Thyroid gland (tissue), 4 donors: ENCODE data around the gene OR1J4. TPM values are rescaled to one million over a fixed set of nuclear protein-coding genes. Genes with fewer than 3 reads are reported as not detected.

Experiments used
- DNase-seq, 2 donors: peaks; one replicate each; pipeline ENCODE4 v3.0.0-alpha.2; 2019
- H3K27ac ChIP-seq, 3 donors: fragments of 200-600 bp; sonication (generic); 1 replicate in 2 of 3; 2 replicates in 1 of 3; pipeline ENCODE4 v1.5.1; 2016 to 2019; ENCODE audit warnings: mild to moderate bottlenecking in 1 of 3, moderate library complexity in 1 of 3
- H3K27me3 ChIP-seq: fragments of 200-600 bp; sonication (generic); one replicate; pipeline ENCODE4 v1.5.1; 2019
- H3K36me3 ChIP-seq, 2 donors: fragments of 200-600 bp; sonication (generic); one replicate each; pipeline ENCODE4 v1.5.1; 2016 to 2019
- H3K4me1 ChIP-seq, 2 donors: fragments of 200-600 bp; sonication (generic); one replicate each; pipeline ENCODE4 v1.5.1; 2017 to 2019
- H3K4me3 ChIP-seq, 3 donors: fragments of 200-600 bp; sonication (generic); replicated peaks in 1 of 3; 1 replicate in 2 of 3; 2 replicates in 1 of 3; pipeline ENCODE4 v1.5.1; 2016; ENCODE audit warnings: mild to moderate bottlenecking in 1 of 3
- H3K9me3 ChIP-seq: fragments of 200-600 bp; sonication (generic); one replicate; pipeline ENCODE4 v1.5.1; 2017
- POLR2A ChIP-seq, 2 donors: fragments of 450-650 bp; IDR thresholded peaks; one replicate each; pipeline ENCODE4 v1.6.1; 2017; ENCODE audit warnings: antibody characterized with exemption in 2 of 2, mild to moderate bottlenecking in 2 of 2, moderate library complexity in 1 of 2
- WGBS, 2 donors: methylation state at CpG; one replicate each; pipeline ENCODE4 v1.1.5; 2017; 5-methylcytosine and 5-hydroxymethylcytosine counted together
- intact Hi-C: fragments of 100-400 bp; cut with DNase I; formaldehyde crosslinking; loops from one replicate; pipeline ENCODE4 v1.15.1; 2023
- total RNA-seq, 4 donors: library from RNA; depleted of rRNA; stranded (reverse); fragments of >200 nt; gene quantifications; one replicate each; pipeline ENCODE4 v1.2.3, GENCODE V29; 2016
- TF ChIP-seq, protein P1 (sequence below), 6 experiments: fragments of 200-600 bp in 3 of 6; fragments of 450-650 bp in 3 of 6; sonication (generic) in 3 of 6; IDR thresholded peaks; one replicate each; pipeline ENCODE4 v1.5.1; 2016 to 2019; ENCODE audit warnings: antibody characterized with exemption in 6 of 6, mild to moderate bottlenecking in 2 of 6, inconsistent platforms in 1 of 6, moderate library complexity in 1 of 6

The OR1J4 gene, protein sequence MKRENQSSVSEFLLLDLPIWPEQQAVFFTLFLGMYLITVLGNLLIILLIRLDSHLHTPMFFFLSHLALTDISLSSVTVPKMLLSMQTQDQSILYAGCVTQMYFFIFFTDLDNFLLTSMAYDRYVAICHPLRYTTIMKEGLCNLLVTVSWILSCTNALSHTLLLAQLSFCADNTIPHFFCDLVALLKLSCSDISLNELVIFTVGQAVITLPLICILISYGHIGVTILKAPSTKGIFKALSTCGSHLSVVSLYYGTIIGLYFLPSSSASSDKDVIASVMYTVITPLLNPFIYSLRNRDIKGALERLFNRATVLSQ
- total RNA-seq, result not detected

DNA sequence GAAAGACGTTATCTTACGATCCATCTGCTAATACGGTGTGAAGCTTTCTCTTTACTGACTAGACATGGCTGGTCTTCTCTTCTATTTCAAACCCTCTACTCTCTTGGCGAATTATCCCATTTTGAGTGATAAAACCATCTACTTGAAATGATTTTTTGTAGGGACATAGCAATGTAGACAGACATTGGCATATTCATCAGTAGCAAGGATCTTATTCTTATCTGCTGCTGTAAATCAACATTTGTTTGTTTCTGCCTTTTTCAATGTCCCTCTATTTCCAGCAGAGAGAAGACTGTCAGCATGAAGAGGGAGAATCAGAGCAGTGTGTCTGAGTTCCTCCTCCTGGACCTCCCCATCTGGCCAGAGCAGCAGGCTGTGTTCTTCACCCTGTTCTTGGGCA, at the start of gene OR1J4:
OR1J4 (plus strand) TSS at position 301 of the 400 bp plus-strand sequence; CDS start at position 301, 0 bp downstream.
- intact Hi-C loops, result no loop called here
- H3K27me3 ChIP-seq, result no peaks in the 10 kb centered on the region
- no peaks in the 10 kb centered on the region for H3K9me3 ChIP-seq
- TF ChIP-seq, protein P1, sequence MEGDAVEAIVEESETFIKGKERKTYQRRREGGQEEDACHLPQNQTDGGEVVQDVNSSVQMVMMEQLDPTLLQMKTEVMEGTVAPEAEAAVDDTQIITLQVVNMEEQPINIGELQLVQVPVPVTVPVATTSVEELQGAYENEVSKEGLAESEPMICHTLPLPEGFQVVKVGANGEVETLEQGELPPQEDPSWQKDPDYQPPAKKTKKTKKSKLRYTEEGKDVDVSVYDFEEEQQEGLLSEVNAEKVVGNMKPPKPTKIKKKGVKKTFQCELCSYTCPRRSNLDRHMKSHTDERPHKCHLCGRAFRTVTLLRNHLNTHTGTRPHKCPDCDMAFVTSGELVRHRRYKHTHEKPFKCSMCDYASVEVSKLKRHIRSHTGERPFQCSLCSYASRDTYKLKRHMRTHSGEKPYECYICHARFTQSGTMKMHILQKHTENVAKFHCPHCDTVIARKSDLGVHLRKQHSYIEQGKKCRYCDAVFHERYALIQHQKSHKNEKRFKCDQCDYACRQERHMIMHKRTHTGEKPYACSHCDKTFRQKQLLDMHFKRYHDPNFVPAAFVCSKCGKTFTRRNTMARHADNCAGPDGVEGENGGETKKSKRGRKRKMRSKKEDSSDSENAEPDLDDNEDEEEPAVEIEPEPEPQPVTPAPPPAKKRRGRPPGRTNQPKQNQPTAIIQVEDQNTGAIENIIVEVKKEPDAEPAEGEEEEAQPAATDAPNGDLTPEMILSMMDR (IDR thresholded peaks at IDR 0.05), result no peak
- no peak for TF ChIP-seq POLR2A (IDR thresholded peaks at IDR 0.05)
- 80 to 82% methylated on average over 4 of the region's 4 CpGs for WGBS, 2 donors
- no peak for DNase-seq
- no peaks in the 10 kb centered on the region for H3K36me3 ChIP-seq
- no peaks in the 10 kb centered on the region for H3K4me1 ChIP-seq
- no peak within 1 kb of the TSS for H3K4me3 ChIP-seq
- no peak within 1 kb of the TSS for H3K27ac ChIP-seq

DNA sequence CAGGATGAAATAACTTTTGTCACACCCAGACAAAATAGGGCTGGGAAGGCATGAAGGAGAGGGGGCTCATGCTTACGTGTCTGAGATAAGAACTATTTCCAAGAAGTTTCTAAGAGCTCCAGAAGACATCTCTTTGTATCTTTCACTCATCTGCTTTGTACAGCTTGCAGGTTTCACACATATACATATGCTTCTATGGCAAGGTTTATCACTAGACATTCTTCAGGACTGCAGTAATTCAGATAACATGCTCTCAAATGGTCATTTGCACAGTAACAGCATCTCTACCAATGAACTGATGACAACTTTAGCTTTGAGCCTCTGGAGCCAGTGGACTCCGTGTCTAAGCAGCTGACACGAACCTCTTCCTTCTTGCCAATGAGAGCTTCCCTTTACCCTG, 44.4 kb upstream of the OR1J4 start:
- TF ChIP-seq POLR2A (IDR thresholded peaks at IDR 0.05), result no peak
- TF ChIP-seq, protein P1 (IDR thresholded peaks at IDR 0.05), result no peak
- Histone ChIP-seq H3K4me1 (no peaks in the 10 kb centered on the region), H3K36me3 (no peaks in the 10 kb centered on the region), H3K9me3 (no peaks in the 10 kb centered on the region), H3K27ac (no peak overlapping the region), H3K27me3 (no peaks in the 10 kb centered on the region), H3K4me3 (no peak overlapping the region)
- 71 to 81% methylated on average over 3 of the region's 3 CpGs for WGBS, 2 donors
- no peak for DNase-seq
- intact Hi-C loops, result no loop called here

DNA sequence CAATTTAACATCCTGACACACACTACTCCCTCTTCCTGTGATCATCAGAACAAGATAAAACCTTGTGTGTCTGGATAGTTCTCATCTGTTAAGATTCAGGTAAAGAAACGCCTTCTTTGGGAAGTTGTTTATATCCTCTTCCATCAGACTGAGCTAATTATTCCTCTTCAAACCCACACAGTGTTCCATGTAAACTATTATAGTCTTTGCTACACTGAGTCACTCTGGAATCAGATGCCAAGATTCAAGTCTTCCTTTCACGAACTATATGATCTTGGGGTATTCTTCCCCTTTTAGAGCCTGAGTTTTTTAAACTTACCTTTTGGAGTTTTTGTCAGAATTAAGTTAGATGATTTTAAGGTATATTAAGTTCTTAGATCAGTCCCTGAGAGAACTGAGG, 43.2 kb upstream of the OR1J4 start:
- H3K27me3 ChIP-seq, result no peaks in the 10 kb centered on the region
- TF ChIP-seq, protein P1 (IDR thresholded peaks at IDR 0.05), result no peak
- TF ChIP-seq POLR2A (IDR thresholded peaks at IDR 0.05), result no peak
- intact Hi-C loops, result no loop called here
- no peak overlapping the region for H3K4me3 ChIP-seq
- no peak for DNase-seq
- 66 to 77% methylated on average over 2 of the region's 2 CpGs for WGBS, 2 donors
- no peak overlapping the region for H3K27ac ChIP-seq
- no peaks in the 10 kb centered on the region for H3K9me3 ChIP-seq
- no peaks in the 10 kb centered on the region for H3K4me1 ChIP-seq
- no peaks in the 10 kb centered on the region for H3K36me3 ChIP-seq

DNA sequence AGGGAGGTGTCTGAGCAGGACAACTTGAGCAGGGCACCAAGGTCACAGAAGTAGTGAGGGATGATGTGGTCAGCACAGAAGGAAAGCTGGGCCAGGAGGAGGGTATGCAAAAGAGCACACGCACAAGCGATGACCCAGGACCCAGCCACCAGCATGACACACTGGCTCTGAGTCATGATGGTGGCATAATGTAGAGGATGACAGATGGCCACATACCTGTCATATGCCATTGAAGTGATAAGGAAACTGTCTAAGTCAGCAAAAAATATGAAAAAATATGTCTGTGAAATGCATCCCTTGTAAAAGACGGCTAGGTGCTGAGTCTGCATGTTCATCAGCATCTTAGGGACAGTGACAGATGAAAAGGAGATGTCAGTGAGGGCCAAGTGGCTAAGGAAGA, 41.6 kb upstream of the OR1J4 start:
- H3K36me3 ChIP-seq, result no peaks in the 10 kb centered on the region
- TF ChIP-seq, protein P1 (IDR thresholded peaks at IDR 0.05), result no peak
- no peak for TF ChIP-seq POLR2A (IDR thresholded peaks at IDR 0.05)
- WGBS, 2 donors, result 87 to 88% methylated on average over 3 of the region's 3 CpGs
- H3K27ac ChIP-seq, result no peak overlapping the region
- intact Hi-C loops, result no loop called here
- no peaks in the 10 kb centered on the region for H3K4me1 ChIP-seq
- no peaks in the 10 kb centered on the region for H3K9me3 ChIP-seq
- no peak overlapping the region for H3K4me3 ChIP-seq
- DNase-seq, result no peak
- H3K27me3 ChIP-seq, result no peaks in the 10 kb centered on the region

DNA sequence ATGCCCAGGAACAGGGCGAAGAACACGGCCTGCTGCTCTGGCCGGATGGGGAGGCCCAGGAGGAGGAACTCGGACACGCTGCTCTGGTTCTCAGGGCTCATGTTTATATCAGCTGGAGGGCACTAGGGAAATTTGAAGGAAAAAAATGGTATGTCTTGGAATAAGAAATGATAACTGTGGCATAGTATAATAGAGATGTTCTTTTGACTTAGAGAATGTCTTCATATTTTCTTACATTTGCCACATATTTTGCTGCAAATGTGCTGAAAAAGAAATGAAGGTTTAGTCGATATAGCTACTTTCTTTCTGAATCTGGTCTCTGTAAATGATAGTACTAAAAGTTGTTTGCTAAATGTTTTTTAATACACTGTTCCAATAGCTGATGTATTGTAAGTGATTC, 41.1 kb upstream of the OR1J4 start, which contains the start of gene OR1J1:
OR1J1 (minus strand) TSS at position 101 of the 400 bp plus-strand sequence; CDS start at position 101, 0 bp downstream.
- Histone ChIP-seq H3K36me3 (no peaks in the 10 kb centered on the region), H3K4me1 (no peaks in the 10 kb centered on the region), H3K4me3 (no peak within 1 kb of the TSS), H3K9me3 (no peaks in the 10 kb centered on the region), H3K27me3 (no peaks in the 10 kb centered on the region), H3K27ac (no peak within 1 kb of the TSS)
- no peak for DNase-seq
- TF ChIP-seq, protein P1 (IDR thresholded peaks at IDR 0.05), result no peak
- no peak for TF ChIP-seq POLR2A (IDR thresholded peaks at IDR 0.05)
- 85 to 87% methylated on average over 6 of the region's 6 CpGs for WGBS, 2 donors
- intact Hi-C loops, result no loop called here
